Measurements from ENCODE around the gene DIP2B.

Gene DIP2B

DNA sequence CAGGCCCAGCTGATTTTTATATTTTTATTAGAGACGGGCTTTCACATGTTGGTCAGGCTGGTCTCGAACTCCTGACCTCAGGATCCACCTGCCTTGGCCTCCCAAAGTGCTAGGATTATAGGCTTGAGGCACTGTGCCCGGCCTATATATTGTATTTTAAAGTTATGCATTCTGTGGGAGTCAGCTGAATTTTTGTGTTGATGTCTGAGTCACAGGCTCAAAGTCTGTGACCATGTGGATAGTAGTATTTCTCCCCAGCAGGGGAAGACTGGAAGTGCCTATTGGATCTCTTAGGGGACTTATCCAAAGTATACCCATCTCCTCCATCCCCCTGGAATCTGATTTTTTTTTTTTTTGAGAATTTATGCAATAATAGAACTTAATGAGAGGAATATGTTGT lies 215.3 kb downstream of the DIP2B start:
- no peak for TF ChIP-seq GATA3 (IDR thresholded peaks at IDR 0.05; ENCODE audit: low read depth, low read length)
- TF ChIP-seq GATA2 (IDR thresholded peaks at IDR 0.05; ENCODE audit: low read depth, low read length): no peak

DNA sequence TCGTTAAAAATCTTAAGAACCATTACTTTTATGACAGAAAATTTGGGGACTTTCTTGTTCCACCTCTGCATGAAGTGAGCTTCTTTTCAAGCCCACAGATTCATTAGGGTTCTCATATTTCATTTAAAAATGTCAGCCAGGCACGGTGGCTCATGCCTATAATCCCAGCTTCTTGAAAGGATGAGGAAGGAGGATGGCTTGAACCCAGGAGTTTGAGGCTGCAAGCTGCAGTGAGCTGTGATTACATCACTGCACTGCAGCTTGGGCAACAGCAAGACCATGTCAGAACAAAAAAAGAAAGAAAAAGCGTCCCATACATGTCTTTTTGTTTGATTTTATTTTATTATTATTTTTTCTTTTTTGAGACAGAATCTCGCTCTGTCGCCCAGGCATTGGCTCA lies 215.7 kb downstream of the DIP2B start:
- TF ChIP-seq GATA3 (IDR thresholded peaks at IDR 0.05; ENCODE audit: low read depth, low read length) (no peak), GATA2 (IDR thresholded peaks at IDR 0.05; ENCODE audit: low read depth, low read length) (no peak)

DNA sequence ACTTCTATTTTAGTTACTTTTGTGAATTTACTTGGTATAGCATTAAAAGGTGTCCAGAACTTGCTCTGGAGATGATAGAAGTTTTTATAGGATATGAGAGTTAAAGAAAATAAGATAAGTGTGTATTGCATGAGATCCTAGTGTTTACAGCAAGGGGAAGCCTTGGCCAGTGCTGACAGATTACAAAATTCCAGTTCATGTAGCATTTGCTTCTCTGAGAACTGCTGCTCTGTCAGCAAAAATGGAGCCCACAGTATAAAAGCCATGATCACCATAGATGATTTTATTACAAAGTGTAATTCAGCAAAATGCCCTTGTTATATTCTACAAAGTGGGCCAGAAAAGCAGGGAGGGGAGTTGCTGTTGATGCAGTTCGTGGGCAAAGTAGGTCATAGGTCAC lies 219.1 kb downstream of the DIP2B start:
- TF ChIP-seq GATA3 (IDR thresholded peaks at IDR 0.05; ENCODE audit: low read depth, low read length) (no peak), GATA2 (IDR thresholded peaks at IDR 0.05; ENCODE audit: low read depth, low read length) (no peak)

GRCh38 chr12:50725011-50725942 lies 220.5 kb downstream of the DIP2B start:
- TF ChIP-seq GATA2 (IDR thresholded peaks at IDR 0.05; ENCODE audit: low read depth, low read length) (no peak), GATA3 (IDR thresholded peaks at IDR 0.05; ENCODE audit: low read depth, low read length) (no peak)

GRCh38 chr12:50727466-50727865 lies 222.7 kb downstream of the DIP2B start:
- TF ChIP-seq GATA3 (IDR thresholded peaks at IDR 0.05; ENCODE audit: low read depth, low read length): no peak
- no peak for TF ChIP-seq GATA2 (IDR thresholded peaks at IDR 0.05; ENCODE audit: low read depth, low read length)

GRCh38 chr12:50728417-50728816 lies 223.6 kb downstream of the DIP2B start:
- TF ChIP-seq GATA2 (IDR thresholded peaks at IDR 0.05; ENCODE audit: low read depth, low read length): no peak
- no peak for TF ChIP-seq GATA3 (IDR thresholded peaks at IDR 0.05; ENCODE audit: low read depth, low read length)

DNA sequence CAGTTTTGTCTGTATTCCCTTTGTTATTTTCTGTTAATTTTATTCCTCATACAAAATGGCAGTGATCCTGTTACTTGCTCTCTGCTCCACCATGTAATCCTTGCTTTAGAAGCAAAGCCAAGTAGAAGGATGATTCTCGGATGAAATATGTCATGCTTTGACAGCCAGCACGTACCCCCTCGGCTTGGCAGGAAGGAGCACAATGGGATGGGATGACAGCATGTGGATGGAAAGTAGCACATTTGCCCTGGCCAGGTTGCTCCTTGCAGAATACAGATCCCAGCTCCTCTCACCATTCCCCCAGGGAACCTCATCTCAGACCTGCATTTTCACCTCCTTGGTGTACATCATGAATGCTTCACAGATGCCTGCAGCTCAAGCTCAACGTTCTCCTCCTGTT lies 224.1 kb downstream of the DIP2B start:
- TF ChIP-seq GATA3 (IDR thresholded peaks at IDR 0.05; ENCODE audit: low read depth, low read length): no peak
- no peak for TF ChIP-seq GATA2 (IDR thresholded peaks at IDR 0.05; ENCODE audit: low read depth, low read length)

GRCh38 chr12:50732591-50732990 lies 227.8 kb downstream of the DIP2B start:
- TF ChIP-seq GATA2 (IDR thresholded peaks at IDR 0.05; ENCODE audit: low read depth, low read length) (no peak), GATA3 (IDR thresholded peaks at IDR 0.05; ENCODE audit: low read depth, low read length) (no peak)

- no peak for TF ChIP-seq GATA3 (IDR thresholded peaks at IDR 0.05; ENCODE audit: low read depth, low read length)
- no peak for TF ChIP-seq GATA2 (IDR thresholded peaks at IDR 0.05; ENCODE audit: low read depth, low read length)
These were observed 228.9 kb downstream of the DIP2B start for GRCh38 chr12:50733706-50734105.

GRCh38 chr12:50734409-50735263 lies 229.9 kb downstream of the DIP2B start:
- TF ChIP-seq GATA2 (IDR thresholded peaks at IDR 0.05; ENCODE audit: low read depth, low read length) (no peak), GATA3 (IDR thresholded peaks at IDR 0.05; ENCODE audit: low read depth, low read length) (no peak)

DNA sequence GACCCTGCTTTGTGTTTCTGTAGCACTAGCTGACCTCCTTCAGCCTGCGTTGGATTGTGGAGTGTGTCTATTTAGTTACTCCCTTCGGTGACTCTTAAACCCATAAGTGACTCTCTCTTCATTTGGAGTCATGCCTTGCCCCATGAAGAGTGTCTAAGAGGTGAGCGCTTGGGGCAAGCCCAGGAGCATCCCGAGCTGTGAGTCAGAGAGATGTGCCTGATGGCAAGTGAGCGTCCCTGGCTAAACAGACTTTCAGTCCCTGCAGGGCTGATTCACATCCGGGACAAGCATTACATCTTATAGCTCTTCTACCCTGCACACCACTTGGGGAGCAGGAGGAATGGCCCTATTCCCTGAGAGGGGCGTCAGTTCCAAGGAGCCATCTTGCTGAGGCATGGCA lies 234.8 kb downstream of the DIP2B start:
- no peak for TF ChIP-seq GATA2 (IDR thresholded peaks at IDR 0.05; ENCODE audit: low read depth, low read length)
- no peak for TF ChIP-seq GATA3 (IDR thresholded peaks at IDR 0.05; ENCODE audit: low read depth, low read length)

DNA sequence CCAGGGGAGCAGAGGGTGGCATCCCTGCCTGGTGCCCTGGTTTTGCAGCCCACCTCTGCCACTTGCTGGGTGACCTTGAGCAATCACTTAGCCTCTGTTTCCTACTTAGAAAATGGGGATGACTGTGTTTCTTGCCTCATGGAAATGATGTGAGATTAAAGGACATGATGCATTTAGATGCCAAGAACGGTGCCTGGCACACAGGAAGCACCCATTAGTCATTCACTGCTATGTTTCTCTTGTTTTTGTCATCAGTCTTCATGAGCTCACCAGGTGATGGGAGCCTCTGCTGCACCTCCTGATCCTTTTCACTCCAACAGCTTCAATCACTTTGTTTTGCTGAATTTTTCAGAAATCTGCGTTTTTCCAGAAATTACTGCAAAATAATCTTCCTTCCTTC lies 235.5 kb downstream of the DIP2B start:
- no peak for TF ChIP-seq GATA3 (IDR thresholded peaks at IDR 0.05; ENCODE audit: low read depth, low read length)
- TF ChIP-seq GATA2 (IDR thresholded peaks at IDR 0.05; ENCODE audit: low read depth, low read length): no peak

DNA sequence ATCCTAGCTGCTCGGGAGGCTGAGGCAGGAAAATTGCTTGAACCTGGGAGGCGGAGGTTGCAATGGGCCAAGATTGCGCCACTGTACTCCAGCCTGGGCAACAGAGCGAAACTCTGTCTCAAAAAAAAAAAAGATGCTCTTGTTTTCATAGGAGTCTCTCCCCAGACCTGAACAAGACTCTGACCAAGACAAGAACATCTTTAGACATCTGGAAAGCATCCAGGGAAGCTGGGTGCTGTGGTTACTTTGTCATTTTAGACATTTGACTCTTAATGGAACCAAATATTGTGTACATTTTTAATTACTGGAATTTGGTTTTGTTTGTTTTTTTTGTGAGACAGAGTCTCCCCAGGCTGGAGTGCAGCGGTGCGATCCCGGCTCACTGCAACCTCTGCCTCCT lies 238.0 kb downstream of the DIP2B start:
- TF ChIP-seq GATA2 (IDR thresholded peaks at IDR 0.05; ENCODE audit: low read depth, low read length): no peak
- TF ChIP-seq GATA3 (IDR thresholded peaks at IDR 0.05; ENCODE audit: low read depth, low read length): no peak

DNA sequence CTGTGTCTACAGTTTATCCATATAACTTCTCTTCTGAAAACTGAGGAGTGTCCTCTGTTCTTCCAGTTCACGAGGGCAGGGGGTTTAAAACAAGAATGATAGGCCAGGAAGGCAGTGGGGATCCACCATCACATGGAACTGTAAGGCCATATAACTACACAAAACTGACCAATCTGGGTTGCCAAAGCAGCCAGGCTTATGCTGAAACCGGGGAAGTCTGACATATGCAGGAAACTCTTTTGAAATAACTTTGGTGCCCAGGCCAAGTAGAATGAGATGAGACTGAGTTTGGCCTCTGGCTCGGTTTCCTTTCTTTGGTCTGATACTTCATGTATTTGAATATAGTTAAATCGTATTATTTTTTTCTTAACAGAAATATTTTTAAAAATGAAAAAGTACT lies 241.1 kb downstream of the DIP2B start:
- TF ChIP-seq GATA2 (IDR thresholded peaks at IDR 0.05; ENCODE audit: low read depth, low read length) (no peak), GATA3 (IDR thresholded peaks at IDR 0.05; ENCODE audit: low read depth, low read length) (no peak)

Measured in SH-SY5Y (cell line).